HepG2 (cell line): ENCODE measurements around the gene NPDC1. TPM values are rescaled to one million over a fixed set of nuclear protein-coding genes. Genes with fewer than 3 reads are reported as not detected.

Experiments used
- CAMTA2 ChIP-seq: sonication (generic); formaldehyde crosslinking; IDR thresholded peaks from 2 replicates; pipeline ENCODE4 v1.4.0; 2020; ENCODE audit warnings: mild to moderate bottlenecking, missing genetic modification reagents, borderline replicate concordance
- CCAR2 ChIP-seq: fragments of 200-400 bp; formaldehyde crosslinking; optimal IDR thresholded peaks from 2 replicates; pipeline ENCODE3; 2018; ENCODE audit warnings: low read depth, mild to moderate bottlenecking, low read length, moderate library complexity
- DR1 ChIP-seq: sonication (generic); formaldehyde crosslinking; IDR thresholded peaks from 2 replicates; pipeline ENCODE4 v1.8.0; 2021; ENCODE audit warnings: mild to moderate bottlenecking, missing genetic modification reagents, inconsistent platforms
- GPBP1L1 ChIP-seq: sonication (generic); formaldehyde crosslinking; IDR thresholded peaks from 2 replicates; pipeline ENCODE4 v1.5.0; 2020; ENCODE audit warnings: mild to moderate bottlenecking, missing genetic modification reagents
- GTF3A ChIP-seq: sonication (generic); formaldehyde crosslinking; conservative IDR thresholded peaks from 2 replicates; pipeline ENCODE4 v1.4.0; 2020; ENCODE audit warnings: mild to moderate bottlenecking, missing genetic modification reagents
- JARID2 ChIP-seq: sonication (generic); formaldehyde crosslinking; IDR thresholded peaks from 2 replicates; pipeline ENCODE4 v1.8.1; 2023; ENCODE audit warnings: missing genetic modification reagents, inconsistent platforms; ENCODE audit not compliant: insufficient replicate concordance
- KDM2A ChIP-seq: sonication (generic); formaldehyde crosslinking; IDR thresholded peaks from 2 replicates; pipeline ENCODE4 v1.4.0; 2020; ENCODE audit warnings: low read depth, missing genetic modification reagents, borderline replicate concordance
- MAFG ChIP-seq: sonication (generic); formaldehyde crosslinking; IDR thresholded peaks from 2 replicates; pipeline ENCODE4 v1.5.1; 2020; ENCODE audit warnings: mild to moderate bottlenecking, missing genetic modification reagents
- MEIS2 ChIP-seq: sonication (generic); formaldehyde crosslinking; IDR thresholded peaks from 2 replicates; pipeline ENCODE4 v1.9.0; 2021; ENCODE audit warnings: mild to moderate bottlenecking, missing genetic modification reagents
- NR3C1 ChIP-seq: sonication (generic); formaldehyde crosslinking; IDR thresholded peaks from 2 replicates; pipeline ENCODE4 v1.4.0; 2020; ENCODE audit warnings: missing genetic modification reagents
- PAF1 ChIP-seq: IDR thresholded peaks from 2 replicates; pipeline ENCODE4 v1.6.1; 2016; ENCODE audit warnings: missing genetic modification reagents, missing compliant biosample characterization
- RCOR2 ChIP-seq: IDR thresholded peaks from 2 replicates; pipeline ENCODE4 v1.6.1; 2016; ENCODE audit warnings: missing biosample characterization, missing genetic modification reagents
- SYNCRIP ChIP-seq: fragments of 200-400 bp; formaldehyde crosslinking; IDR thresholded peaks from 2 replicates; pipeline ENCODE4 v1.6.1; 2018; ENCODE audit warnings: mild to moderate bottlenecking, low read depth, low read length; ENCODE audit not compliant: insufficient read depth
- TRIM24 ChIP-seq: sonication (generic); formaldehyde crosslinking; IDR thresholded peaks from 2 replicates; pipeline ENCODE4 v1.8.0; 2022; ENCODE audit warnings: mild to moderate bottlenecking, missing genetic modification reagents
- ZNF24 ChIP-seq: fragments of 450-650 bp; IDR thresholded peaks from 2 replicates; pipeline ENCODE4 v1.6.1; 2017; ENCODE audit warnings: antibody characterized with exemption, mild to moderate bottlenecking
- ZNF253 ChIP-seq: sonication (generic); formaldehyde crosslinking; IDR thresholded peaks from 2 replicates; pipeline ENCODE4 v1.8.0; 2022; ENCODE audit warnings: mild to moderate bottlenecking, missing genetic modification reagents, borderline replicate concordance
- ZNF687 ChIP-seq: sonication (generic); formaldehyde crosslinking; IDR thresholded peaks from 2 replicates; pipeline ENCODE4 v1.5.1; 2020; ENCODE audit warnings: mild to moderate bottlenecking, missing genetic modification reagents, moderate library complexity
- polyA plus RNA-seq, 8 experiments: library from polyadenylated mRNA; depleted of rRNA in 3 of 8; stranded (reverse) in 7 of 8; unstranded in 1 of 8; fragments of >200 nt; fragmentation: Illumina TruSeq in 4 of 8; extraction: Trizol in 4 of 8; gene quantifications; 2 replicates each; pipeline versions ENCODE4 v1.2.1 to v1.2.3, GENCODE V29; 2011 to 2016; ENCODE audit warnings: low read depth in 4 of 8, missing spikeins in 1 of 8, mixed read lengths in 1 of 8; ENCODE audit not compliant: insufficient read depth in 1 of 8
- total RNA-seq, 5 experiments: library from RNA; depleted of rRNA; stranded (reverse); fragments of >200 nt; fragmentation: Illumina TruSeq; extraction: Trizol; gene quantifications; 2 replicates each; pipeline ENCODE4 v1.2.3, GENCODE V29; 2016; ENCODE audit warnings: low read depth in 1 of 5
- TF ChIP-seq, protein P1 (sequence below): sonication (generic); formaldehyde crosslinking; IDR thresholded peaks from 2 replicates; pipeline ENCODE4 v1.4.0; 2020; ENCODE audit warnings: missing genetic modification reagents, borderline replicate concordance
- TF ChIP-seq, protein P2 (sequence below): sonication (generic); formaldehyde crosslinking; IDR thresholded peaks from 2 replicates; pipeline ENCODE4 v1.5.1; 2020; ENCODE audit warnings: missing genetic modification reagents, mild to moderate bottlenecking, borderline replicate concordance

NPDC1 gene
- total and polyA plus RNA-seq, 2 of the 13 experiments (the other 11 are each of a cell fraction or from before 2014, with no cell fraction given), result 0.84 to 5.4 TPM

- TF ChIP-seq PAF1 (CRISPR knock-in tag), result no peak
- no peak for TF ChIP-seq SYNCRIP
- TF ChIP-seq ZNF253 (CRISPR knock-in tag), result no peak
- TF ChIP-seq KDM2A, result peak; percentile 57; the same call in 1 of the 2 replicates
- no peak for TF ChIP-seq NR3C1 (CRISPR knock-in tag)
- no peak for TF ChIP-seq ZNF24
- no peak for TF ChIP-seq CAMTA2 (CRISPR knock-in tag)
- peak; percentile 80 for TF ChIP-seq MAFG (CRISPR knock-in tag)
- TF ChIP-seq JARID2 (CRISPR knock-in tag), result no peak
- no peak for TF ChIP-seq DR1 (CRISPR knock-in tag)
- no peak for TF ChIP-seq MEIS2 (CRISPR knock-in tag)
- TF ChIP-seq TRIM24 (CRISPR knock-in tag), result no peak
- no peak for TF ChIP-seq RCOR2
- TF ChIP-seq GPBP1L1 (CRISPR knock-in tag), result no peak
- no peak for TF ChIP-seq GTF3A (CRISPR knock-in tag)
- TF ChIP-seq, protein P1, sequence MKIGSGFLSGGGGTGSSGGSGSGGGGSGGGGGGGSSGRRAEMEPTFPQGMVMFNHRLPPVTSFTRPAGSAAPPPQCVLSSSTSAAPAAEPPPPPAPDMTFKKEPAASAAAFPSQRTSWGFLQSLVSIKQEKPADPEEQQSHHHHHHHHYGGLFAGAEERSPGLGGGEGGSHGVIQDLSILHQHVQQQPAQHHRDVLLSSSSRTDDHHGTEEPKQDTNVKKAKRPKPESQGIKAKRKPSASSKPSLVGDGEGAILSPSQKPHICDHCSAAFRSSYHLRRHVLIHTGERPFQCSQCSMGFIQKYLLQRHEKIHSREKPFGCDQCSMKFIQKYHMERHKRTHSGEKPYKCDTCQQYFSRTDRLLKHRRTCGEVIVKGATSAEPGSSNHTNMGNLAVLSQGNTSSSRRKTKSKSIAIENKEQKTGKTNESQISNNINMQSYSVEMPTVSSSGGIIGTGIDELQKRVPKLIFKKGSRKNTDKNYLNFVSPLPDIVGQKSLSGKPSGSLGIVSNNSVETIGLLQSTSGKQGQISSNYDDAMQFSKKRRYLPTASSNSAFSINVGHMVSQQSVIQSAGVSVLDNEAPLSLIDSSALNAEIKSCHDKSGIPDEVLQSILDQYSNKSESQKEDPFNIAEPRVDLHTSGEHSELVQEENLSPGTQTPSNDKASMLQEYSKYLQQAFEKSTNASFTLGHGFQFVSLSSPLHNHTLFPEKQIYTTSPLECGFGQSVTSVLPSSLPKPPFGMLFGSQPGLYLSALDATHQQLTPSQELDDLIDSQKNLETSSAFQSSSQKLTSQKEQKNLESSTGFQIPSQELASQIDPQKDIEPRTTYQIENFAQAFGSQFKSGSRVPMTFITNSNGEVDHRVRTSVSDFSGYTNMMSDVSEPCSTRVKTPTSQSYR (CRISPR knock-in tag), result peak; percentile 62; the same call in 1 of the 2 replicates
- no peak for TF ChIP-seq CCAR2
- TF ChIP-seq ZNF687, result peak; percentile 53
- TF ChIP-seq, protein P2, sequence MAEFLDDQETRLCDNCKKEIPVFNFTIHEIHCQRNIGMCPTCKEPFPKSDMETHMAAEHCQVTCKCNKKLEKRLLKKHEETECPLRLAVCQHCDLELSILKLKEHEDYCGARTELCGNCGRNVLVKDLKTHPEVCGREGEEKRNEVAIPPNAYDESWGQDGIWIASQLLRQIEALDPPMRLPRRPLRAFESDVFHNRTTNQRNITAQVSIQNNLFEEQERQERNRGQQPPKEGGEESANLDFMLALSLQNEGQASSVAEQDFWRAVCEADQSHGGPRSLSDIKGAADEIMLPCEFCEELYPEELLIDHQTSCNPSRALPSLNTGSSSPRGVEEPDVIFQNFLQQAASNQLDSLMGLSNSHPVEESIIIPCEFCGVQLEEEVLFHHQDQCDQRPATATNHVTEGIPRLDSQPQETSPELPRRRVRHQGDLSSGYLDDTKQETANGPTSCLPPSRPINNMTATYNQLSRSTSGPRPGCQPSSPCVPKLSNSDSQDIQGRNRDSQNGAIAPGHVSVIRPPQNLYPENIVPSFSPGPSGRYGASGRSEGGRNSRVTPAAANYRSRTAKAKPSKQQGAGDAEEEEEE, result no peak
Measured at GRCh38 chr9:137083394-137084004, 37.5 kb upstream of the NPDC1 start (continued).
